Effector memory CD4-positive, alpha-beta T cell (primary cell): ENCODE results near the gene MS4A14.
A peak's percentile ranks its signal among the peaks of the same experiment; 100 is the strongest.
"Not testable (repeated sequence)": the region's sequence is repeated elsewhere in the genome, so short reads cannot be mapped to it uniquely, and the experiment has no call there.

ENCODE experiments used
- DNase-seq, 3 donors: peaks; one replicate each; pipeline ENCODE4 v3.0.0-alpha.2; 2020
- H3K27ac ChIP-seq: 2 replicates; pipeline ENCODE4 v1.7.0; 2013; ENCODE audit warnings: mild to moderate bottlenecking, low read length, moderate library complexity; ENCODE audit not compliant: insufficient read depth, poor library complexity, severe bottlenecking
- H3K27me3 ChIP-seq: replicated peaks from 2 replicates; pipeline ENCODE4 v1.7.0; 2013; ENCODE audit warnings: mild to moderate bottlenecking, low read length; ENCODE audit not compliant: insufficient read depth, control insufficient read depth, poor library complexity, severe bottlenecking
- H3K36me3 ChIP-seq: 2 replicates; pipeline ENCODE4 v1.7.0; 2013; ENCODE audit warnings: mild to moderate bottlenecking, low read length, moderate library complexity; ENCODE audit not compliant: control insufficient read depth, insufficient read depth
- H3K4me1 ChIP-seq: 2 replicates; pipeline ENCODE4 v1.7.0; 2013; ENCODE audit warnings: low read length, mild to moderate bottlenecking; ENCODE audit not compliant: control insufficient read depth, insufficient read depth, poor library complexity, severe bottlenecking
- H3K4me3 ChIP-seq: 2 replicates; pipeline ENCODE4 v1.7.0; 2013; ENCODE audit warnings: low read length, low read depth, mild to moderate bottlenecking; ENCODE audit not compliant: insufficient read depth, poor library complexity, severe bottlenecking
- H3K9me3 ChIP-seq: 2 replicates; pipeline ENCODE4 v1.7.0; 2013; ENCODE audit warnings: mild to moderate bottlenecking, low read length, moderate library complexity; ENCODE audit not compliant: control insufficient read depth
- total RNA-seq, 3 donors: gene quantifications; one replicate each; lab custom pipeline; 2026; lab: John Stamatoyannopoulos, UW

Gene MS4A14, protein sequence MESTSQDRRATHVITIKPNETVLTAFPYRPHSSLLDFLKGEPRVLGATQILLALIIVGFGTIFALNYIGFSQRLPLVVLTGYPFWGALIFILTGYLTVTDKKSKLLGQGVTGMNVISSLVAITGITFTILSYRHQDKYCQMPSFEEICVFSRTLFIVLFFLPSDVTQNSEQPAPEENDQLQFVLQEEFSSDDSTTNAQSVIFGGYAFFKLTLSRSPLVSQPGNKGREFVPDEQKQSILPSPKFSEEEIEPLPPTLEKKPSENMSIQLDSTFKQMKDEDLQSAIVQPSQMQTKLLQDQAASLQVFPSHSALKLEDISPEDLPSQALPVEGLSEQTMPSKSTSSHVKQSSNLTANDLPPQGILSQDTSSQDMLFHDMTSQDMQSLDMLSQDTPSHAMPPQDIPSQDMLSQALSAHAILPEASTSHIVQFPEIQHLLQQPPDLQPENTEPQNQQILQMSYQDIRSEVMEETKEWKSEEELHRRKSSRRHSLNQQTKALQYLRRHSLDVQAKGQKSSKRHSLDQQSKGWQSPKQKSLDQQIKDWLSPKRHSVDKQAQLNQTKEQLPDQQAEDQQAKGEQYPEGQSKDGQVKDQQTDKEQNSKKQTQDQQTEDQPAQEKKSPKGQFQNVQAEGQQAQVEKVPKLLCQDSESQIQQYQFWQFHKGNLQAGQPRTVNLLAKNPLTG
- total RNA-seq, result 0 to 0.19 (median 0) reads per million in 3 donors

DNA sequence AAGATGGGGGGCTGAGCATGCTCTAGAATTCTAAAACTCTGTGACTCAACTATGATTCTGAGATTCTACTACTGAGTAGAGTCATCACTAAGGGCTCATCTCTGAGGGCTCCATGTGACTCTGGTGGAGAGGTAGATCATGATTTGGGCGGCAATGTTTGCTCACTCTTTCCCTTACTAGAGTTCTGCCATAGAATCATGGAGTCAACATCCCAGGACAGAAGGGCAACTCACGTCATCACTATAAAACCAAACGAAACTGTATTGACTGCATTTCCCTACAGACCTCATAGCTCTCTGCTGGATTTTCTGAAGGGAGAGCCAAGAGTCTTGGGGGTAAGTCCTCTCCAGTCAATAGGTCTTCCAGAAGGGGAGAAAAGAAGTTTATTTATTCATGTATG is at the start of gene MS4A14:
Gene MS4A14 (plus strand): TSS at position 78 of the 400 bp plus-strand sequence. CDS start 120 bp downstream, at position 198.
- Histone ChIP-seq H3K36me3 (no peaks in the 10 kb centered on the region), H3K9me3 (no peaks in the 10 kb centered on the region), H3K27me3 (no peaks in the 10 kb centered on the region), H3K4me1 (no peaks in the 10 kb centered on the region), H3K27ac (no peak within 1 kb of the TSS), H3K4me3 (no peak within 1 kb of the TSS)
- DNase-seq, result no peak

DNA sequence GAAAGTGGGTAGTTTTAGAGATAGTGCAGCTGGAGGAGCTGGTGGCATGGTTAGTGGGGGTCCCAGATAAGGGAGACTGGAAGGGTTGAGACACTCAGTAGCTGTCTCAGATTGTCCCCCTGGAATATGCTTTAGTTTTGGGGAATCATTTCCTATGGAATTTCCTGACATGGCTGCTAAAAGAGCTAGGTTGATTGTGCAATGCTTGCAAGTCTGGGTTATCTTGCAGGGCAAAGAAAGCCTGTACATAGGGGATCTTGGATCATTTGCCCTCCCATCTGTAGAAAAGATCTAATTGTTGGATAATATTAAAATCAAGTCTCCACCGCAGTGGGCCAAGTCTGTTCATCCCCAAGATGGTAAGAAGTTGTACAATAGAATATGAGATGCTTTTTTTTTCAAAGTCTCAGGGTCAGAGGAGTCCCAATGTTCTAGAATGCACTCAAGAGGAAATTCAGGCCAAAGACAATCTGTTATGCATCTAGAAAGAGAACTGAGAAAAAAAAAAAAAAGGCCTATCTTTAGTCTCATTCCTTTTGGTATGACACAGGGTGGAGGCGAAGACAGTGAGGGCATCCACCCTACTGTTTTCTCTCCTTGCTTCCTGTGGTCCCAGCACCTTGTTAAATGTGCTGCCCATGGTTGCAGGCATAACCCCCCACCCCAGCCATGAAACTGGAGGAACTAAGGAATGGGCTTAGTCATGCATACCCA is 49.0 kb upstream of the MS4A14 start:
- no peaks in the 10 kb centered on the region for H3K27me3 ChIP-seq

DNA sequence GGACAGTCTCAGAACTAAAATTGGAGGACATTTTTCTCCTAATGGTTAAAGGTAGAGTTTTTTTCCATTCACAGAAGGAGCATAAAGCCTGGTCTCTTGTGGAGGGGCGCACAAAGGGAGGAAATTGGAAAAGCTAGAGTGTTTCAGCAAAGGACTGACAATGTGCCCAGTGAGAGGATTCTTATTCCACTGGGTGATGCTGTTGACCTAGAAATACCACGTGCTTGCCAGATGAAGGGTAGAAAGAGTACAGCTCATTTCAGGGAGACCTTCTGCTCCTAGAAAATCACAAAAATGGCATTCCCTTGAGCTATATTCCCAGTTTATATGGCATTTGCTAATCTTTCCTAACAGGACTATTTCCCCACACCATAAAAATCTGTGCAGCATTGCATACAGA is 48.1 kb upstream of the MS4A14 start:
- H3K9me3 ChIP-seq, result no peaks in the 10 kb centered on the region
- no peak overlapping the region for H3K4me3 ChIP-seq
- no peaks in the 10 kb centered on the region for H3K36me3 ChIP-seq
- DNase-seq, result no peak
- H3K27ac ChIP-seq, result no peak overlapping the region
- H3K4me1 ChIP-seq, result no peaks in the 10 kb centered on the region
- no peaks in the 10 kb centered on the region for H3K27me3 ChIP-seq

More for the DNA sequence above, 49.0 kb upstream of the MS4A14 start:
- Histone ChIP-seq H3K4me1 (no peaks in the 10 kb centered on the region), H3K36me3 (no peaks in the 10 kb centered on the region), H3K9me3 (no peaks in the 10 kb centered on the region), H3K27ac (no peak overlapping the region), H3K4me3 (no peak overlapping the region)
- no peak for DNase-seq

DNA sequence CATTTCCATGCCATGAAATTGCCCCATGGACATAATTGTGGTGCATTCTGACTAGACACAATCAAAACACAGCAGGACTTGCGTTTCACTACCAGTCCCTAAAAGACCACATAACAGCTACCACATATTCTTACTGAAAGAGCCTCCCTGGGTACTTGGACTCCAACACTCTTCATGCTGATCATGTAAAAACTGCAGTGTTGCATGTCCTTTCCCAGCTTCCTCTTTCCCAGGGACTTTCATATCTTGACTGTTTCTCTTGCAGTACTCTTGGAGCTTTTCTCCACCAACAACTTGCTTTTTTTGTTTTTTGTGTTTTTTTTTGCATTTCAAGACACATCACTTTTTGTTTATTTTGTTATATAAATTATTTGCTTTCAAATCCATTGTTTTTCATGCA is 46.3 kb upstream of the MS4A14 start:
- H3K9me3 ChIP-seq, result no peaks in the 10 kb centered on the region
- no peak overlapping the region for H3K4me3 ChIP-seq
- no peaks in the 10 kb centered on the region for H3K27me3 ChIP-seq
- no peak for DNase-seq
- no peak overlapping the region for H3K27ac ChIP-seq
- H3K36me3 ChIP-seq, result no peaks in the 10 kb centered on the region
- no peaks in the 10 kb centered on the region for H3K4me1 ChIP-seq

DNA sequence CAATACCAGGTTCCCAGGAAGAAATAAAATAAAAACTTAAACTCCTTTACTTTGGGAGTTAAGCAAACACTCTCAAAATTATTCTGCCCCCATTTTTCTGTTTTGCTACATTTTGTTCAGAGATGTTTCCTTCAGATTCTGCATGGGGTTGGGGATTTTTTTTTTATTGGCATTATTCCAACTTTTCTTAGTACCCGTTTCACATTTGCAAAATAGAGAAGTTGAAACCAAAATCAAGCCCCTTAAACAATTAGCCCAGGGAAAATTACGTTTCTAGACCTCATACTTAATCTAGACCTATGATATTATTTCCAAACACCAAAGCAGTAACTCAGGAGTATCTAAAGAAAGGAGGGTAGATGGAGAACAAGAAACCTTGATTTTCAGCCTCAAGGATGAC is 38.5 kb upstream of the MS4A14 start:
- Histone ChIP-seq H3K4me3 (no peak overlapping the region), H3K4me1 (no peaks in the 10 kb centered on the region), H3K9me3 (no peaks in the 10 kb centered on the region), H3K36me3 (no peaks in the 10 kb centered on the region), H3K27ac (no peak overlapping the region), H3K27me3 (no peaks in the 10 kb centered on the region)
- DNase-seq, result no peak

DNA sequence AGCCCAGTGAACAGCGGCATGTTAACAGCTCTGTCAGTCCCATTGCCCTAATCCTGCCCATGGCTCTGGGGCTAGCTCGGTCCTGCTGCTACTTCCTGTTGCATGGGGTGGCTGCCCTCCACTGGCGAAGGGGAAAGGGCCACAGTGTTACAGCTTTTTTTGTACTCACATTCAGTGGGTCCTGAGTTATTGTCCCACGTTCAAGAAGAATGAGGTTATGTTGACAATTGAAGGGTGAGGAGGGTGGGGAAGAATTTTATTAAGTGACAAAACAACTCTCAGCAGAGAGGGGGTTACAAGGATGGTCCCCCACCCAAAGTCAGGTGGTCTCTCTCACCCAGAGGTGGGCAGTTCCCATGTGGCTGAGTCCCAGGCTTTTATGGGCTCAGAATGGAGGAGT is 35.6 kb upstream of the MS4A14 start:
- no peaks in the 10 kb centered on the region for H3K4me1 ChIP-seq
- no peak for DNase-seq

DNA sequence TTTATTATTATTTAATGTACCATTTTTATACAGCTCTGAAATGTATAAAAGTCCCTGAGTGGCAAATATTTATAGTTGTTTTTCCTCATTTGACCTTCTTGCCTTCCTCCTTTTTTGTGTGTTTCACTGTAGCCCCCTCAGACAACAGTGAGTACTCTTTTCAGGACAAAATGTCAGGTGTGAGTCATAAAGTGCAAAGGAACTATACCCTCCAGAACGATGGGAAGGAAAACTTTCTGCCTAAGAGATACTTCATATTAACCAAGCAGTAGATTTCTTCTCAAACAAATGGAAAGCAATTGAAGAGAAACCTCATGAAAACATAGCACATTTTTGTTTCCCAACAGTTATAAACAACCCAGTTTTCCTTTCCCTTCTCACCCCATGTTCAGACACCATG is 34.0 kb upstream of the MS4A14 start:
- H3K36me3 ChIP-seq, result no peaks in the 10 kb centered on the region
- peaks cover 3% of the 10 kb centered on the region for H3K27me3 ChIP-seq
- no peak overlapping the region for H3K4me3 ChIP-seq
- no peak for DNase-seq
- no peaks in the 10 kb centered on the region for H3K4me1 ChIP-seq
- no peaks in the 10 kb centered on the region for H3K9me3 ChIP-seq
- no peak overlapping the region for H3K27ac ChIP-seq

More for the DNA sequence above, 35.6 kb upstream of the MS4A14 start:
- H3K36me3 ChIP-seq, result no peaks in the 10 kb centered on the region
- no peaks in the 10 kb centered on the region for H3K9me3 ChIP-seq
- H3K27me3 ChIP-seq, result peaks cover 3% of the 10 kb centered on the region
- no peak overlapping the region for H3K27ac ChIP-seq
- H3K4me3 ChIP-seq, result no peak overlapping the region

DNA sequence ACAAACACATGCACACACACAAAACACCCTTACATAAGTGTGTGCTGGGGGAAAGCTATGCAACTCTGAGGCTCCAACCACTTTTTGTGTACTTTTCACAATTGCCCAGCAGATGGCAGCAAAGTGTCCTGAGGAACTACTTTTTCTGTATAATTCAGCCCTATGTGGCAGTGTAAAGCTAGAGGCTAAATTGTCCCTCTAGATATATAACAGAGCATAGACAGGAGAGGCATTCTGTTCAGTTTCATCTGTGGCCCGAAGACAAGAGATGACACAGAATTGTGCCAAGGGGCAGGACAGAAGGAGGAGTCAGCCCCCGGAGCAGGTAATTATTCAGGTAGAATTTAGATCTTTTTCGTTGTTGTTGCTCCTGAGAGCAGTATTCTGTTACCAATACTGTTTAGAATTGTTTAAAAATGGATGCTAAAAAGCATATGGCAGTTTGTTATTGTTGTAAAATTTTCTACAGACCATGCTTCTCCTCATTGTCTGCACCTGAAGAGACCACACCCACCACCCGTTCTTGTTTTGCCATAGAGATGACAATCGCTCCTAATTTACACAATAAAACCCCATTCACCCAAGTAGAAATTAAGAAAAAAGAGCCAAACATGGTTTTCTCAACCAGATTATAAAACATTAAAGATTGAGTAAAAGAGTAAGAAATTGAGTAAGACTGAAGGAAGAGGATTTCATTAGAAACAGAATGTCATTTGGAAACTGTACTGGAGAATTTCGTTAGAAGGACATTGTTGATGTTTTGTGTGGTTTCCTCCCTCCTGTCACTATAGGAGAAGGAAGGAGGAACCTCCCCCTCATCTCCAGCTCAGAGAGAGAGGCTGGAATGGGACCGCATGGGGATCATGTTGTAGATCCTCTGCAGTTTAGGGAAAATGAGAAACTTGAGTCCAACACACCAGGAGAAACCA is 32.5 kb upstream of the MS4A14 start:
- Histone ChIP-seq H3K9me3 (no peaks in the 10 kb centered on the region), H3K36me3 (no peaks in the 10 kb centered on the region), H3K4me3 (no peak overlapping the region), H3K4me1 (no peaks in the 10 kb centered on the region), H3K27ac (no peak overlapping the region), H3K27me3 (peaks cover 3% of the 10 kb centered on the region)
- peak in 2 of 3 donors; percentile 1 to 41 for DNase-seq

DNA sequence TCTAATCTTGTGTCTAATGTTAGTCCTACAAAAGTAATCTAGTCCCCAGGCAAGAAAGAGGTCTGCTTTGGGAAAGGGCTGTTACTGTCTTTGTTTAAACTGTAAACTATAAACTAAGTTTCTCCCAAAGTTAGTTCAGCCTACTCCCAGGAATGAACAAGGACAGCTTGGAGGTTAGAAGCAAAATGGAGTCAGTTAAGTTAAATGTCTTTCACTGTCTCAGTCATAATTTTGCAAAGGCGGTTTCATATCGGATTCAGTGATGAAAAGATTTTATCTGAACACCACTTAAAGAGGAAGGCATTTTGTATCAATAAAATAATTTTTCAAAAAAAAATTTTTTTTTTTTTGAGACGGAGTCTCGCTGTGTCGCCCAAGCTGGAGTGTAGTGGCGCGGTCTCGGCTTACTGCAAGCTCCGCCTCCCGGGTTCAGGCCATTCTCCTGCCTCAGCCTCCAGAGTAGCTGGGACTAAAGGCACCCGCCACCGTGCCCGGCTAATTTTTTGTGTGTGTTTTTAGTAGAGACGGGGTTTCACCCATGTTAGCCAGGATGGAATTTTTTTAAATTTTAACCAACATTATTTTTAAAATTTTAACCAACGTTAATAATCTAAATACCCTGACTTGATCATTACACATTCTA is 29.9 kb upstream of the MS4A14 start:
- not testable (repeated sequence) for H3K4me3 ChIP-seq, H3K27ac ChIP-seq, H3K27me3 ChIP-seq, DNase-seq, H3K9me3 ChIP-seq, H3K4me1 ChIP-seq, H3K36me3 ChIP-seq
